ENCODE results near the gene ACTR5.

The ACTR5 gene

DNA sequence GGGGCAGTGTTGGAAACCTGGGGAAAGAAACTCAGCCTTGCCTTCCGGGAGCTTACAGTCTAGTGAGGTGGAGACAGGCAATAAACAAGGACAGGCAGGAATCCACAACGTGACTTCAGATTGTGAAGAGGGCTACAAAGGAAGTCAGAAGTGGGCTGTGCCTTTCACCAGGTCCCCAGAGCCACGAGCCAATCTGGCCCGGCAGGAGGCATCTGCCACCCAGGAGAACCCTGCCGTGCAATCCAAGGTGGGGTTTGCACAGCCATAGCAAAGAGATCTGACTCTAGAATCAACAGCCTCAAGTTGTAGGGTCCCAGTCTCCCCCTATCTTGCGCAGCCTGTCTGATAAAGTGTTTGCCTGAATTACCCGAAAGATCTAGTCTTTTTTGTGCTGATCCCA, 18.5 kb upstream of the ACTR5 start:
- no peak for DNase-seq

DNA sequence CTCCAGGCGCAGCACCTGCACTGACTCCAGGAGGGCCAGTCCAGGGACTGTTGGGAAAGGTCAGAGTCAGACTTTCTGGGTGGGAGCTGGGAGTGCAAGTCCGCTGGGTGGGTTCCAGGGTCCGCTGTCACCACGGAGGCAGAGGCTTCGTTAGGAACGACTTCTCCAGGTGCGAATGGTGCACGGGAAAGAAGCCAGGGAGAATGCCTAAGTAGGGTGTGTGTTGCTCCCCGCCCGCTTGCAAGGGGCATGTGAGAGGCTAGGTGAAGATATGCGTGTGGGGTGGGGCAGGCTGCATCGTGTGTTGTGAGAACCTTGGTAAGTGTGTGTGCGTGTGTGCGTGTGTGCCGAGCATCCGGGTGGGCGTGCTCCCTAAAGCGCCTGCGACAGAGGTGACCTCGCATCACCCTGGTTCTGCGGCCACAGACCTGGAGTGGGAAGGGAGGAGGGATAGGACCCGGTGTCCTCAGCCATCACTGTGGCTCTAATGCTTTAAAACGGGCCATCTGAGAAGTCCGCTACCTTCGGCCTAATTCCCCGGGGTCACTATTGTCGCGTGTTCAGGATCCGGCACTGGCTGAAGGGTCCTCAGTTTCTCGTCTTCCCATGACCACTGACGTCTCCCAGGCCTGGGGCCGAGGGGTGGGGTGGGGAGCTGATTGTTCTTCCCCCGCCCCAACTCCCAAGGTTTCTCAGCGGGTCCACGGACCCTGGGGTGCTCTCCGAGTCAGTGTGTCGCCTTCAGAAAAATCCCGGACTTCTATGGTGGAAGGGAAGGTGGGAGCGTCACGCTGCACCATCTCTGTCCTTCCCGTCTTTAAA, 17.9 kb upstream of the ACTR5 start:
- DNase-seq = no peak

- DNase-seq = peak; percentile 80
Measured at GRCh38 chr20:38730989-38731737, 17.1 kb upstream of the ACTR5 start.

DNA sequence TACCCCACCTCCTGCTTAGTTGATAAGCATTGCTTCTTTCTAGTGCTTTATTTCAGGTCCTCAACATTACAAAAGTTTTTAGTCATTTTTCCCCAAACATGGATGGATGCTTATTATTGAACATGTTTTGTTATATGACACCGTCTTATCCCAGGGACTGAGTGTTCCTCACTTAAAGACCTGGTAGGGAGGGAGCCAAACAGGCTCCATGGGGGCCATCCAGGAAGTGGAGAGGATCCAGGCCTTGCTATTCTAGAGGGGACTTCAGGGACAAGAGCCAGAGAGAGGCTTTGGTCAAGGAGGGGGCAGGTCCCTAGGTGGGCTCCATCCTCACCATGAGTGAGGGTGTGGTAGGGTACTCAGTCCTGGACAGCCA, 16.5 kb upstream of the ACTR5 start:
- no peak for DNase-seq

DNA sequence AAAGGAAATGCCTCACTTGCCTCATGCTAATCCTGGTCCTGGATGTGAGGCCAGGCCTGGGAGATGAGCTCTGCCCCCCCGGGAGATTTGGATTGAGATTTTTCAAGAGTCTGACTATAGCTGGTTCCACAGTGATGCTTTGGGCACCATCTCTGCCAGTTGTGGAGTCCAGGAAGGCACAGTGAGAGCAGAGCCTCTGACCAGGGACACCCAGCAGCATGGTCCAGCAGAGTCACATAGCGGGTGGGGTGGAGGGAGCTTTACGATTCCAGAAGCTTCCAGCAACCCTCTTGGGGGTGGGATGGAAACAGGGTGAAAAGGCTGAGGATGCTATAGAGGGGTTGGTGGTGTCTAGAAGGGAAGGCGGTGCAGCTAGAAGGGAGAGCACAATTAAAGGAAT, 15.3 kb upstream of the ACTR5 start:
- DNase-seq = no peak

DNA sequence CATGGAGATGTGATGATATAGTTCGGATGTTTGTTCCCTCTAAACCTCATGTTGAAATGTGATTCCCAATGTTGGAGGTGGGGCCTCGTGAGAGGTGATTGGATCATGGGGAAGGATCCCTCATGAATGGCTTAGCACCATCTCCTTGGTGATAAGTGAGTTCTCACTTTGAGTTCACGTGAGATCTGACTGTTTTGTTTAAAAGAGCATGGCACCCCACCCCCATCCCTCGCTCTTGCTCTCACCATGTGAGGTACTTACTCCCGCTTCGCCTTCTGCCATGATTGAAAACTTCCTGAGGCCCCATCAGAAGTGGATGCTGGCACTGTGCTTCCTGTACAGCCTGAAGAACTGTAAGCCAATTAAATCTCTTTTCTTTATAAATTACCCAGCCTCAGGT, 13.1 kb upstream of the ACTR5 start:
- DNase-seq = no peak

DNA sequence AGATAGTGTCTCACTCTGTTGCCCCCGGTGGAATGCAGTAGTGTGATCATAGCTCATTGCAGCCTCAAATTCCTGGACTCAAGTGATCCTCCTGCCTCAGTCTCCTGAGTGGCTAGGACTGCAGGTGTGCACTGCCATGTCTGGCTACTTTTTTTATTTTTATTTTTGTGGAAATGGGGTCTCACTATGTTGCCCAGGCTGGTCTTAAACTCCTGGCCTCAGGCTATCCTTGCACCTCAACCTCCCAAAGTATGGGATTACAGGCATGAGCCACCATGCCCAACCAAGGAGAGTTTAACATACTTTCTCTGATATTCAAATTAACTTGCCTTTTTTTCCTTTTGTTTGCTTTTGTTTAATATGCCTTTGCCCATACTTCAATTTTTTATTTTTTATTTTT, 10.4 kb upstream of the ACTR5 start:
- DNase-seq = no peak

GRCh38 chr20:38745757-38746156, 2.5 kb upstream of the ACTR5 start:
- DNase-seq = no peak

GRCh38 chr20:38747495-38748096, 664 bp upstream of the ACTR5 start:
- no peak for DNase-seq

DNA sequence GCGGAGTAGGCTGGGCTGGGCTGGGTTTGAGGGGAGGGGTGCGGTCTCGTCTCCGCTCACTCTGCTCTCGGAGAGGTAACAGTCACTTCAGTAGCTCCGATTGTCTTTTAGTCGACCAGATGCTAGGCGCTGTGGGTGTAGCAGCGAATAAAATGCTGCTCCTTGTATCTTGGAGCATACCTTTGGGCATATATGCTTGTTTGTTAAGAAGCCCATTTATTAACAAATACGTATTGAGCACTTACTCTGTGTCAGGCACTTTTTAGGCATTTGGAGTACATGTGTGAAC, 545 bp downstream of the ACTR5 start:
- DNase-seq = no peak

- DNase-seq = no peak
Measured at GRCh38 chr20:38751360-38751976, 3.2 kb downstream of the ACTR5 start.

GRCh38 chr20:38752029-38752428, 3.8 kb downstream of the ACTR5 start:
- DNase-seq = no peak

DNA sequence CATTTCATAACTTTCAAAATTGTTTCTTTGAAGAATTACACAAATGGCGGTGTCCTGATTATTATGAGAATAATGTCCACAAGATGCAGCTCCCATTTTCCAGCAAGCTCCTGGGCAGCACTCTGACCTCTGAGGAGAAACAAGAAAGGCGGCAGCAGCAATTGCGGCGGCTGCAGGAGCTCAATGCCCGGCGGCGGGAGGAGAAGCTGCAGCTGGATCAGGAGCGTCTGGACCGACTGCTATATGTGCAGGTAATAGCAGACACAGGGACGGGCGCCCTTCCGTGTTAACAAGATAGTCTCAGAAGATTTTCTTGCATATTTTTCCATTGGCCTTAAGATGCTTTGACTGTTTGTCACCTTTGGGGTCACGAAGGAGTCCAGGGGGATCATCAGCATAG, 6.7 kb downstream of the ACTR5 start:
- DNase-seq = no peak

GRCh38 chr20:38755324-38755910, 7.2 kb downstream of the ACTR5 start:
- DNase-seq = no peak

- no peak for DNase-seq
Measured at GRCh38 chr20:38757145-38757775, 9.0 kb downstream of the ACTR5 start.

DNA sequence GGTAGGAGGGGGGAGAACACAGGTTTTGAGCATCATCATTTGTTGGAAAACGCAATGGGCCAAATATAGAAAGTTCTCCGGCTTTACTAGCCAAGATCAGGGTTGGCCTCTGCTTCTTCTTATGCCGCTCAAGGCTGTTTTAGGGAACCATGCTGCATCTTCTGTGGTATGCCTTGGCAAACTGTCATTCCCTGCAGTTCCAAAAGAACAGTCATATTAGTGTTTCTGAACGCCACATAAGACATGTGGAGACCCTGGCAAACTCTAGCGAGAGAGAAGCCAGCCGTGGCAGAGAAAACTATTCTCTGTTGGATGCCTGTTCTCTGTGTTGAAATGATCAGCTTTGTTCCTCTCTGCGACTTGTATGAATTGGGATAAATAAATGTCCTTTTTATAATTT, 10.8 kb downstream of the ACTR5 start:
- no peak for DNase-seq

DNA sequence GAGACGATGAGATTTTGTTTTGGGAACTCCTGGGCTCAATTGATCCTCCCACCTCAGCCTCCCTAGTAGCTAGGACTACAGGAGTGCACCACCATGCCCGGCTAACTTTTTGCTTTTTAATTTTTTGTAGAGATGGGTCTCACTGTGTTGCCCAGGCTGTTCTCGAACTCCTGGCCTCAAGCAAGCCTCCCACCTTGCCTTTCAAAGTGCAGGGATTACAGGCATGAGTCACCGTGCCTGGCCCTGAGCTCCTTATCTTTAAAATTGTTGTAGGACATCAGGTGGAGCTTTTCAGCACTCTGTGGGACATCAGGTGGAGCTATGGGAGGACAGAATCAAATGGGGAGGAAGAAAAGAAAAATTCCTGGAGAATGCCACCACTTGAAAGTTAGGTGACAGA, 12.7 kb downstream of the ACTR5 start:
- DNase-seq = no peak

DNA sequence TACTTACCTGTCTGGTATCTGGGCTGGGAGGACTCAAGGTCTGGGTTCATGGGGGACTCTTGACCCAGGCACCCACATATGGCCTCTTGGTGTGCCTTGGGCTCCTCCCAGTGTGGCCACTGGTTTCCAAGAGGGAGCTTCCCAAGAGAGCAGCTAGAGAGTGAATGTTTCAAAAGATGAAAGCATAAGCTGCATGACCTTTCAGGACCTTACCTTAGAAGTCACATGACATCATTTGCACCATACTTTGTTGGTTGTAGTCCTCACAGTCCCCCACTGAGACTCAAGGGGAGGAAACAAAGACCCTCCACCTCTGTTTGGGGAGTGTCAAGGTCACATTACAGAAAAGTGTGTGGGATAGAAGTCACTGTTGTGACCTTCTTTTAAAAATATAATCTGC, 13.9 kb downstream of the ACTR5 start:
- DNase-seq = no peak

DNA sequence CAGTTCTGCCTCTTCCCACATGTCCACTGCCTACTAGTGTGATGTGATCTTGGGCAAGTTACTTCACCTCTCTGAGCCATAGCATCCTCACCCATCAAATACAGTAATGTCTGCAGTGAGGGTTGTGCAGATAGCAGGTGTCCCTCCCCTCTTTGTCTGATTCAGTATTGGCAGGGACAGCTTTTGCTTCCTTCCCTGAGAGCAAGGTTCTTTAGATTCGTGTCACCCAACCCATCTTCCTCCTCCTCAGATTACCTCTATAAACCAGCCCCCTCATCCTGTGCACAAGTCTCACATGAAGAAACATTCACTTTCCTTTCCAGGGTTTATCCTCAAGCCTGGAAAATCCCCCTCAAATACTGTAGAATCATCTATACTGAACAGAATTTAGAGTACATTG, 15.4 kb downstream of the ACTR5 start:
- DNase-seq = no peak

GRCh38 chr20:38764567-38765318, 16.5 kb downstream of the ACTR5 start:
- DNase-seq = no peak

DNA sequence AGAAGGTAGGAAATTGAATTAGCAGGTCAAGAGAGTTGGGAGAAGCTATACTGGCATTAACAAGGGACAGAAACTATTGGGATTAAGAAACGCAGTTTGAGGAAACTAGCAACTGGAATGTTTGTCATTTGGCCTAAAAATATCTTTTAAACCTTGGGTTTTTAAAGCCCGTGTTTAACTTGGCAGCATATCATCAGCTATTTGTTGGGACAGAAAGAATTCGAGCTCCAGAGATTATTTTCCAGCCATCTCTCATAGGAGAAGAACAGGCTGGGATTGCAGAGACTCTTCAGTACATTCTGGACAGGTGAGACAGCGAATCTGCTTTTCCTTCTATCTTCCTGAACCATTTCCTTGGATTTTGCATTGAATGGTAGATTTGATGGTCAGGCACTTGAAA, 17.8 kb downstream of the ACTR5 start:
- DNase-seq = no peak
